CD14-positive monocyte (primary cell): Measurements from ENCODE around the gene TMEM200B. TPM values are rescaled to one million over a fixed set of nuclear protein-coding genes. Genes with fewer than 3 reads are reported as not detected.

ENCODE experiments used
- DNase-seq, 3 donors: peaks; one replicate each; pipeline ENCODE4 v3.0.0-alpha.2; 2011 to 2022
- H2AFZ ChIP-seq: 2 replicates; pipeline ENCODE4 v1.6.0; 2012; ENCODE audit warnings: mild to moderate bottlenecking, low read depth, low read length, inconsistent platforms; ENCODE audit not compliant: insufficient read depth, poor library complexity, severe bottlenecking
- H3K27ac ChIP-seq, 2 donors: 1 replicate in 1 of 2; 2 replicates in 1 of 2; pipeline ENCODE4 v1.5.1; 2012 to 2013; ENCODE audit warnings: low read length in 2 of 2, control low read depth in 1 of 2, inconsistent platforms in 1 of 2, low read depth in 1 of 2, mild to moderate bottlenecking in 1 of 2
- H3K27me3 ChIP-seq, 2 donors: one replicate each; pipeline versions ENCODE4 v1.6.0 to v1.6.1; 2011 to 2013; ENCODE audit warnings: low read length in 2 of 2; ENCODE audit not compliant: control insufficient read depth in 2 of 2, insufficient read depth in 2 of 2
- H3K36me3 ChIP-seq, 2 donors: replicated peaks in 1 of 2; 1 replicate in 1 of 2; 2 replicates in 1 of 2; pipeline versions ENCODE4 v1.5.1 to v1.6.1; 2012 to 2013; ENCODE audit warnings: low read length in 2 of 2, control low read depth in 1 of 2, inconsistent platforms in 1 of 2, mild to moderate bottlenecking in 1 of 2; ENCODE audit not compliant: insufficient read depth in 2 of 2, control insufficient read depth in 1 of 2
- H3K4me1 ChIP-seq, 2 donors: 1 replicate in 1 of 2; 2 replicates in 1 of 2; pipeline versions ENCODE4 v1.5.1 to v1.6.1; 2012 to 2013; ENCODE audit warnings: low read length in 2 of 2, control low read depth in 1 of 2, inconsistent platforms in 1 of 2, mild to moderate bottlenecking in 1 of 2, moderate library complexity in 1 of 2; ENCODE audit not compliant: insufficient read depth in 2 of 2, control insufficient read depth in 1 of 2
- H3K4me2 ChIP-seq: replicated peaks from 2 replicates; pipeline ENCODE3; 2012; ENCODE audit warnings: low read length, moderate library complexity, mild to moderate bottlenecking; ENCODE audit not compliant: poor library complexity, severe bottlenecking; ENCODE audit errors: extremely low read depth
- H3K4me3 ChIP-seq, 3 experiments: fragments of 200-600 bp in 1 of 3; sonication (generic) in 1 of 3; replicated peaks in 1 of 3; 1 replicate in 2 of 3; 2 replicates in 1 of 3; pipeline ENCODE4 v1.5.1; 2011 to 2013; ENCODE audit warnings: low read length in 3 of 3, mild to moderate bottlenecking in 3 of 3, control low read depth in 2 of 3, low read depth in 2 of 3, inconsistent platforms in 1 of 3, moderate library complexity in 1 of 3
- H3K79me2 ChIP-seq: 2 replicates; pipeline ENCODE4 v1.6.0; 2012; ENCODE audit warnings: mild to moderate bottlenecking, control low read depth, inconsistent platforms, low read length, moderate library complexity; ENCODE audit not compliant: insufficient read depth
- H3K9ac ChIP-seq: 2 replicates; pipeline ENCODE4 v1.6.0; 2017; ENCODE audit warnings: low read length, mild to moderate bottlenecking; ENCODE audit not compliant: insufficient read depth, poor library complexity, severe bottlenecking
- H3K9me3 ChIP-seq, 2 donors: replicated peaks in 1 of 2; 1 replicate in 1 of 2; 2 replicates in 1 of 2; pipeline versions ENCODE4 v1.5.1 to v1.6.1; 2012 to 2013; ENCODE audit warnings: low read length in 2 of 2, control low read depth in 1 of 2; ENCODE audit not compliant: control insufficient read depth in 1 of 2, insufficient read depth in 1 of 2
- H4K20me1 ChIP-seq: 2 replicates; pipeline ENCODE4 v1.6.0; 2012; ENCODE audit warnings: mild to moderate bottlenecking, low read length, control low read depth, moderate library complexity; ENCODE audit not compliant: insufficient read depth
- H3K27ac Mint-ChIP-seq, 7 donors: one replicate each; pipeline ENCODE4 v1.8.0; 2020; ENCODE audit warnings: mild to moderate bottlenecking in 7 of 7, mixed read lengths in 7 of 7, moderate library complexity in 6 of 7, inconsistent platforms in 2 of 7
- H3K27me3 Mint-ChIP-seq, 3 donors: one replicate each; pipeline ENCODE4 v1.8.0; 2021 to 2022; ENCODE audit warnings: low read depth in 3 of 3, mild to moderate bottlenecking in 3 of 3, mixed read lengths in 3 of 3, moderate library complexity in 3 of 3, inconsistent platforms in 1 of 3
- H3K36me3 Mint-ChIP-seq, 2 donors: one replicate each; pipeline ENCODE4 v1.8.0; 2020; ENCODE audit warnings: mixed read lengths in 2 of 2, inconsistent platforms in 1 of 2, mild to moderate bottlenecking in 1 of 2
- H3K4me1 Mint-ChIP-seq: one replicate; pipeline ENCODE4 v1.8.0; 2020; ENCODE audit warnings: mild to moderate bottlenecking, mixed read lengths
- H3K4me3 Mint-ChIP-seq, 2 donors: one replicate each; pipeline ENCODE4 v1.8.0; 2020; ENCODE audit warnings: mild to moderate bottlenecking in 2 of 2, mixed read lengths in 2 of 2, moderate library complexity in 1 of 2
- H3K9me3 Mint-ChIP-seq, 7 donors: one replicate each; pipeline ENCODE4 v1.8.0; 2020 to 2022; ENCODE audit warnings: mixed read lengths in 7 of 7, mild to moderate bottlenecking in 6 of 7, moderate library complexity in 6 of 7, inconsistent platforms in 2 of 7
- WGBS: methylation state at CpG from one replicate; pipeline ENCODE4 v1.1.5; 2013; ENCODE audit warnings: missing lambda C conversion rate; ENCODE audit not compliant: insufficient coverage; 5-methylcytosine and 5-hydroxymethylcytosine counted together
- intact Hi-C, 2 donors: fragments of 100-400 bp; cut with micrococcal nuclease; formaldehyde crosslinking; loops; one replicate each; pipeline versions ENCODE4 v1.15.0 to v1.15.1; 2023
- polyA plus RNA-seq, 3 donors: library from polyadenylated mRNA; depleted of rRNA in 1 of 3; unstranded in 2 of 3; stranded (reverse) in 1 of 3; fragments of 300-500 nt in 2 of 3; fragments of >200 nt in 1 of 3; fragmentation: Illumina TruSeq in 2 of 3; gene quantifications; 1 replicate in 2 of 3; 2 replicates in 1 of 3; pipeline ENCODE4 v1.2.3, GENCODE V29; 2012 to 2021
- TF ChIP-seq, protein P1 (sequence below): fragments of 200-600 bp; IDR thresholded peaks from one replicate; pipeline ENCODE4 v1.8.0; 2022; ENCODE audit warnings: antibody characterized with exemption, mild to moderate bottlenecking

Gene TMEM200B
- polyA plus RNA-seq, 3 donors, result not detected

GRCh38 chr1:29121936-29122681 is 1.6 kb downstream of the TMEM200B start:
- DNase-seq, result no peak
- no peak overlapping the region for H3K27ac ChIP-seq
- intact Hi-C loops, result no loop called here
- Mint-ChIP-seq H3K27me3 (peaks cover 48 to 71% (median 59%) of the 10 kb centered on the region in 3 donors), H3K9me3 (peaks cover 0 to 15% (median 3%) of the 10 kb centered on the region in 7 donors), H3K4me3 (peak overlapping the region in 1 of 2 donors; percentile 62), H3K36me3 (peaks cover 32 to 34% of the 10 kb centered on the region in 2 donors), H3K27ac (no peak overlapping the region), H3K4me1 (peaks cover 10% of the 10 kb centered on the region)
- peaks cover 20 to 35% of the 10 kb centered on the region in 2 donors for H3K4me1 ChIP-seq
- H3K9me3 ChIP-seq, result peaks cover 0 to 12% of the 10 kb centered on the region in 2 donors
- H3K9ac ChIP-seq, result no peak overlapping the region
- peak overlapping the region; percentile 46 for H3K4me2 ChIP-seq
- TF ChIP-seq, protein P1, sequence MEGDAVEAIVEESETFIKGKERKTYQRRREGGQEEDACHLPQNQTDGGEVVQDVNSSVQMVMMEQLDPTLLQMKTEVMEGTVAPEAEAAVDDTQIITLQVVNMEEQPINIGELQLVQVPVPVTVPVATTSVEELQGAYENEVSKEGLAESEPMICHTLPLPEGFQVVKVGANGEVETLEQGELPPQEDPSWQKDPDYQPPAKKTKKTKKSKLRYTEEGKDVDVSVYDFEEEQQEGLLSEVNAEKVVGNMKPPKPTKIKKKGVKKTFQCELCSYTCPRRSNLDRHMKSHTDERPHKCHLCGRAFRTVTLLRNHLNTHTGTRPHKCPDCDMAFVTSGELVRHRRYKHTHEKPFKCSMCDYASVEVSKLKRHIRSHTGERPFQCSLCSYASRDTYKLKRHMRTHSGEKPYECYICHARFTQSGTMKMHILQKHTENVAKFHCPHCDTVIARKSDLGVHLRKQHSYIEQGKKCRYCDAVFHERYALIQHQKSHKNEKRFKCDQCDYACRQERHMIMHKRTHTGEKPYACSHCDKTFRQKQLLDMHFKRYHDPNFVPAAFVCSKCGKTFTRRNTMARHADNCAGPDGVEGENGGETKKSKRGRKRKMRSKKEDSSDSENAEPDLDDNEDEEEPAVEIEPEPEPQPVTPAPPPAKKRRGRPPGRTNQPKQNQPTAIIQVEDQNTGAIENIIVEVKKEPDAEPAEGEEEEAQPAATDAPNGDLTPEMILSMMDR, result no peak
- H3K36me3 ChIP-seq, result peaks cover 15 to 21% of the 10 kb centered on the region in 2 donors
- peaks cover 32 to 52% of the 10 kb centered on the region in 2 donors for H3K27me3 ChIP-seq
- peak overlapping the region in 1 of 3 experiments; percentile 38 for H3K4me3 ChIP-seq
- 2% methylated on average over 77 of the region's 81 CpGs for WGBS
- peaks cover 6% of the 10 kb centered on the region for H4K20me1 ChIP-seq
- no peak overlapping the region for H2AFZ ChIP-seq
- H3K79me2 ChIP-seq, result no peaks in the 10 kb centered on the region

DNA sequence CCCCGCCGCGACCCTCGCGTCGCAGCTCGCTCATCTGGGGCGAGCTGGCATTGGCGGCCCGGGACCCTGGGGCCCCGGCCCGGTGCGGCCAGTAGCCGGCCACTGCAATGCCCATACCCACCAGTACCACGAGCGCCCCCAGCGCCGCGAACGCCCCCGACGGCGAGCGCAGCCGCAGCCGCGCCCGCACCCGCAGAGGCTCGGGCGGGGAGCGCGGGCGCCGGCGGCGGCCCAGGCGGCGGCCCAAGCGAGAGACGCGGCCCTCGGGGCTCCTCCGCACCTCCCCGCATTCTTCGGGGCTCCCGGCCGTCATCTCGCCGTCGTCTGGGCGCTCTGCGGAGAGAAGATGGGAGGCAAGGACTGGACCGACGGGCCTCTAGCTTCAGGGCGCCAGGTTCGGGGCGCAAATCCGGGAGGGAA is 2.2 kb downstream of the TMEM200B start:
- no peak overlapping the region for H3K27ac ChIP-seq
- Mint-ChIP-seq H3K9me3 (peaks cover 0 to 15% (median 3%) of the 10 kb centered on the region in 7 donors), H3K27me3 (peaks cover 43 to 65% (median 53%) of the 10 kb centered on the region in 3 donors), H3K4me1 (peaks cover 10% of the 10 kb centered on the region), H3K4me3 (peak overlapping the region in 1 of 2 donors; percentile 48), H3K27ac (no peak overlapping the region), H3K36me3 (peaks cover 37 to 40% of the 10 kb centered on the region in 2 donors)
- DNase-seq, result no peak
- intact Hi-C loops, result no loop called here
- TF ChIP-seq, protein P1, result peak; percentile 40
- H3K4me2 ChIP-seq, result peak overlapping the region; percentile 46
- H3K9me3 ChIP-seq, result peaks cover 0 to 12% of the 10 kb centered on the region in 2 donors
- no peak overlapping the region for H2AFZ ChIP-seq
- H3K4me1 ChIP-seq, result peaks cover 20 to 35% of the 10 kb centered on the region in 2 donors
- peaks cover 6% of the 10 kb centered on the region for H4K20me1 ChIP-seq
- H3K79me2 ChIP-seq, result no peaks in the 10 kb centered on the region
- WGBS, result 4% methylated on average over 58 of the region's 59 CpGs
- peaks cover 19 to 27% of the 10 kb centered on the region in 2 donors for H3K36me3 ChIP-seq
- H3K27me3 ChIP-seq, result peaks cover 32 to 51% of the 10 kb centered on the region in 2 donors
- H3K4me3 ChIP-seq, result no peak overlapping the region
- no peak overlapping the region for H3K9ac ChIP-seq
